DMS 273 (cell line): Measurements from ENCODE around the gene EDC4.
"Not testable (repeated sequence)": the region's sequence is repeated elsewhere in the genome, so short reads cannot be mapped to it uniquely, and the experiment has no call there.

Experiments
- DNase-seq: peaks from one replicate; lab custom pipeline; 2025; ENCODE audit not compliant: unreplicated experiment; lab: John Stamatoyannopoulos, UW

The EDC4 gene

DNA sequence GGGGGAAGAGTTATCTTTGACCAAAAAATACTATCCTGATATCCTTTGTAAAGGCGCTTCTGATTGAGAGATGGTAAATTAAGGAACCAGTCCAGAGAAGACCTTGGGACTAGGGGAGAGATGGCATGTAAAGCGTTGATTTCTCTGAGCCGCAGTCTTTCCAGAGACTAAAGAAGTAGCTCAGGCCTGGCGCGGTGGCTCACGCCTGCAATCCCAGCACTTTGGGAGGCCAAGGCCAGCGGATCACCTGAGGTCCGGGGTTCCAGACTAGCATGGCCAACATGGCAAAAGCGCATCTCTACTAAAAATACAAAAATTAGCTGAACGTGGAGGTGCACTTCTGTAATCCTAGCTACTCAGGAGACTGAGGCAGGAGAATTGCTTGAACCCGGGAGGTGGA, 24.7 kb upstream of the EDC4 start:
- no peak for DNase-seq

- DNase-seq: no peak
Observed at GRCh38 chr16:67853670-67854069, 19.2 kb upstream of the EDC4 start.

GRCh38 chr16:67855789-67856188, 17.1 kb upstream of the EDC4 start:
- no peak for DNase-seq

DNA sequence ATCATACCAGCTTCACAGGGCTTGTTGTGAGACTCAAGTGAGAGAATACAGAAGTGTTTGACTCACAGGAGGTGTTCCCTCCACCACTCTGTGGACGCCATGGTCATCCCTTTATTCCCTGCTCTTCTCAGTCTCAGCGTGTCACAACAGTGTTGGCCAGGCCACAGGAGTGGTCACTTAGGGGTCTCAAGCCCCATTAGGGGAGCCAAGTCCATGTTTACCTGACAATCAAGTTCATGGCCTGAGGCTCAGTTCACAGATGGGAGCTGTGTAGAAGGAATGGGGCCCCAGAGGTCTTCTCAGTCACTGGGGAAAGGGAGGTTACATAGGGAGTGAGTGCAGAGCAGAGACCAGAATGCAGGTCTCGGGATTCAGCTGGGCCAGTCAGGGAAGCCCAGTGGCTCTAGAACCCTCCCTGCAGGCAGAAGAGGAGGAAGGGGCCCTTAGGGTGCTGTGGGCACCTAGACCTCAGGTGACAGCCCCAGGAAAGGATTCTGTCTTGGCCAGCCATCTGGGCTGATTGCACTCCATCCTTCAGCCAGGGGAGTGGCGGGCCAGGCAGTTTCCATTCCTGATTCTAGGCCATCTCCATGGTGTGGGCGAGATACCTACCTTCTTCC, 15.8 kb upstream of the EDC4 start:
- no peak for DNase-seq

DNA sequence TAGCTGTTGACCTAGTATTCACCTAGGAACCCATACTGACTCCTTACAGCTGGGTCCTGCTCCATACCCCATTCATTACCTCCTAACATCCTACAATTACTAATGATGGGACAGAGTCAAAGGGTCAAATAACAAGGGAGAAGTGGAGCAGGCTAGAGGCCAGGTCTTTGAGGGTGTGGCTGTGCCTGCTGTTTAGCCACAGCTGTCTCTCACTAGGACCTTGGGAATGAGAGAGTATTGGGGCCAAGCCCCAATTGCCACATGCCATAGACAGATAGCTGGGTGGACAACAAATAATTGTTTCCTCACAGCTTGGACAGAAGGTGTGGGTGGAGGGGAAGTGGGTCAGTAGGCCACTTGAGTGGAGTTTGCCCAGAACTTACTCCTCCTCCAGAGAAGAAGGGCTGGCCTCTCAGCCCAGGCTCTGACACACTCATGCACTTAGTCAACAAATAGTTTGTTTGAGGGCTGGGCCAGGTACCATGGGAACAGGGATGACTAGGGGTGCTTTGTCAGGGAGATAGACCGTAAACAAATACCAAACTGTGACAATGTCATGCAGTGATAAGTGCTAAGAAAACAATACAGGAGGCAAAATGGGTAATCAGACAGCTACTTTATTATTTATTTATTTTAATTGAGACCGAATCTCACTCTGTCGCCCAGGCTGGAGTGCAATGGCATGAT, 15.2 kb upstream of the EDC4 start:
- no peak for DNase-seq

- no peak for DNase-seq
Observed at GRCh38 chr16:67858500-67858899, 14.4 kb upstream of the EDC4 start.

- no peak for DNase-seq
Observed at GRCh38 chr16:67860589-67861398, 12.1 kb upstream of the EDC4 start.

DNA sequence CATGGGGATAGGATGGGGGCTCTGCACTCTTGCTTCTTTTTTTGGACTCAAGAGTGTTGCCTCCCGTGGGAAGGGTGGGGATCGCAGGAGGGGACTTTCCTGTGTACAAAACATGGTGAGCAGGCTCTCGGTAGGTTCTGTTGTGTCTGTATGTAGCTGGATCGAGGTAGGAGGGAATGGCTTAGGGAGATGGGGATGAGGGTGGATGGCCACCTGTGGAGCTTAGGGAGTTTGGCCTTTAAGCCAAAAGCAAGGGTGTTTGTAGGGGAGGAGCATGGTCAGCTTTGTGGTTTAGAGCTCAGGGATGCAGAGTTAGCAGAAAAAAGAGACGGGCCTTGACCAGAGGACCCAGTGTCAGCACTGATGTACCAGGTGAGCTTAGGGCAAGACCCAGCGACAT, 11.0 kb upstream of the EDC4 start:
- DNase-seq: no peak

DNA sequence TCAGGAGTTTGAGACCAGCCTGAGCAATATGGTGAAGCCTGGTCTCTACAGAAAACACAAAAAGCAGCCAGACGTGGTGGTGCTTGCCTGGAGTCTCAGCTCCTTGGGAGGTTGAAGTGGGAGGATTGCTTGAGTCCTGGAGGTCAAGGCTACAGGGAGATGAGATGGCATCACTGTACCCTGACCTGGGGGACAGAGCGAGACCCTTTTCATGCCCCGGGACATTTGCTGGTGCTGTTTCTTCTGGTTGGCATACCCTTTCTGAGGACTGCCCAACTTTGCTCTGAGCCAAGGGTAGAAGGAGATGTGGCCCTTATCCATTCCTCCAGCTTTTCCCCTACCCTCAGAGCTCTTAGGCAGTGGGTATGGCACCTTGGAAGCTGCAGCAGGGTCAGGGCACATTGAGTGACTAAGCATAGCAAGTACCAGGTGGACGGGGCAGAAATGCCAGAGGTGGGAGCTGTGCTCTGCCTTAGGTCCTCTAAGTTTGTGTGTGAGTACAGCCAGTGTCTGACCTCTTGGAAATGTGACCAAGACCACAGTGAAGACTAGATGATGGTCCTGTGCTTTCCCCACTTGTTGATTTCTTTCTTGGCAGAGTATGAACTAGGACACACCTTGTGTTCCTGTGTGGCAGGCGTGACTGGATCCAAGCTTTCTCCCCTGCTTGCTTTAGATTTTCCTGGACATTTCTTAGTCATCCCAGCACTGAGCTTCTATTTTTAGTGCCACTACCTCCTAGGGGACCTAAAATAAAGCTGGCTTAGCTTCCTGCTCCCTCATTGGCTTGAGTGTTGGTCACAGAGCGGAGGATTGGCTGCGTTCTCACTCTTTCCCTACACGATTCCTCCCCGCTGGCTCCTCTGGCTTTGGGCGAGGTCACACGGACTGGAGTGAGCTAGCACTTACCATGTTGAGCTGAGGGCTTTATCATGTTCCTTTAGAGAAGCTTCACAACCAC, 9.9 kb upstream of the EDC4 start:
- no peak for DNase-seq

DNA sequence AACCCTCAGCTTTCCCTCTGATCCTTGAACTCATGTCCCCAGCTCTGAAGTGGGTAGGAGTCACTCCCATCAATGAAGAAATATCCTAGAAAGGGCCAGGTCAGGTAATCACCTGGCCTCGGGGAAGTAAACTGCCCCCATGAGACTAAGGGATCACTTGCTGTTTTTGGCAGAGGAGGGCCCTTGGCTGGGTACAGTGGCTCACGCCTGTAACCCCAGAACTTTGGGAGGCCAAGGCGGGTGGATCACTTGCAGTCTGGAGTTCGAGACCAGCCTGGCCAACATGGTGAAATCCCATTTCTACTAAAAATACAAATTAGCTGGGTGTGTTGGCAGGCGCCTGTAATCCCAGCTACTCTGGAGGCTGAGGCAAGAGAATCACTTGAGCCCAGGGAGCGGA, 8.8 kb upstream of the EDC4 start:
- DNase-seq: not testable (repeated sequence)

- DNase-seq: no peak
Observed at GRCh38 chr16:67864594-67864993, 8.3 kb upstream of the EDC4 start.

DNA sequence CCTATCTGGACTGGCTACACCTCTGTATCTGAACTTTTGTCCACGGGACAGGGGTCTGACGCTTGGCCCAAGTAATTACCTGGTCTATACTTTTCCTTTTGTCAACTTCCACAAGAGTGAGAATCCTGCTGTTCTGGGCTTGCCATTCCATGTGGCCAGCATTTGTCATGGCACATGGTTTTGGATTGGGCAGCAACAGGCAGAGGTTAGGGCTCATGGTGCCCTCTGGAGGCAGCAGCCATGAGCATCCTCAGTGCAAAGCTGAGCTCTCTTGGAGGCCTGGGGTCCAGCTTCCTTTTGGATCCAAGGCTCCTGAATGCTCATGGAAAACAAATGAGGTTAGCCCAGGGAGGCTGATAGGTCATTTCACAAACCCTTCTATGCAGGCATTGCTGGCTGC, 7.5 kb upstream of the EDC4 start:
- DNase-seq: peak; percentile 69

GRCh38 chr16:67868290-67868689, 4.6 kb upstream of the EDC4 start:
- no peak for DNase-seq

DNA sequence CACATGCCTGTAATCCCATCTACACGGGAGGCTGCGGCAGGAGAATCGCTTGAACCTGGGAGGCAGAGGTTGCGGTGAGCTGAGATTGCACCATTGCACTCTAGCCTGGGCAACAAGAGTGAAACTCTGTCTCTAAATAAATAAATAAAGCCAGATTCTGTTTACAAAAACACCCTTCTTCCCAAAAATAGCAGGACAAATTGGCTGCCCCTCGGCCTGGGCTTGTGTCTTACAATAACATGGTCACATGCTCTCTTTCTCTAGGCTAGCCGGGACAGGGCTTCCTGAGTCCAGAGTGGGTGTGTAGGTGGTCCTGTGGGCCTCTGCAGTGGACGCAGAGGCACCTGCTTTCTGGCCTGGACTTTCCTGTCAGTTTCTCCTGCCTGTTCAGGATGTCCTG, 3.2 kb upstream of the EDC4 start:
- no peak for DNase-seq

GRCh38 chr16:67871256-67871655, 1.6 kb upstream of the EDC4 start:
- DNase-seq: no peak

- DNase-seq: no peak
Observed at GRCh38 chr16:67872131-67872630, 671 bp upstream of the EDC4 start.

DNA sequence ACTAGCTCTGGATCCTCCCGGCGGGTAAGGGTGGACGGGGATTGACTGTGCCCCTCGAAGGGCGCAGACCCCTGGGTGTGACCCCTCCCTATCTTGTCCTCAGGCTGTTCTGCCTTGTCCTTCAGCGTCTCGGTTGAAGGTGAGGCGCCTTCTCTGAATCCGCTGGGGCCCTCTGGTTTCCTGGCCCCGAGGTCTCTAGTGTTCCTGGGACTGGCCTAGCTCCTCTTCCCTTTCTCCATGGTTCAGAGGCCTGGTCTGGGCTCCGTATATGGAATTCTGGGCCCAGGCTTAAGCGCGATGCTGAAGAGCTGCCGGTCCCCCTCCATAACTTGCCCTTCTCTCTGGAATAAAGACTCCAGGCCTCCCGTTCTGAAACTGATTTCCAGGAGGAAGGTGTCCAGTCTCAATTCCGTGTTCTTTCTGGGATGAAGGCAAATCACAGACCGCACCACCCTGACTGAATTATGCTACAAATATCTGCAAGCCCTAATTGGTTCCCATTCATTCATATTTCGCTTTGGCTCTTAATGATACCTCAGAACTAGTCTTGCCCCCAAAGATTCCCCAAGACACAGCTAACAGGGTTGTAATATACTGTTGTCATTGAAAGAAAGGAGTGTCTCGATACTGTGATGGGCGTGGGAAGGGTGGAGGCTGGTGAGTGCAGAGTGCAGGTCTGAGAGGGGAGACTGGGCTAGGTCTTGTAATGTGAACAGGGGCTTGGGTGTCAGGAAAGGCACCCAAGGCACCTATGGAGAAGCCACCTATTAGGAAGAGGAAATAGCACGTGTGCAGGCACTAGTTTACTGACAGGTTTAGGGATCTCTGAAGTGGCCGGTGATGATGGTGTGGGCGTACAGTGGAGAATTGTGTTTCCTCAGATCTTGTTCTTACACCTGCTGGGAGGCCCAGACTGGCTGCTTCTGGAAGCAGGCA, 851 bp downstream of the EDC4 start:
- peak; percentile 55 for DNase-seq

- no peak for DNase-seq
Observed at GRCh38 chr16:67874372-67874771, 1.5 kb downstream of the EDC4 start.

GRCh38 chr16:67877064-67877463, 4.2 kb downstream of the EDC4 start:
- no peak for DNase-seq

- no peak for DNase-seq
Observed at GRCh38 chr16:67878232-67878631, 5.4 kb downstream of the EDC4 start.
